T-cell (primary cell): Measurements from ENCODE around the gene OFD1. TPM values are rescaled to one million over a fixed set of nuclear protein-coding genes. Genes with fewer than 3 reads are reported as not detected.

Source experiments
- ATAC-seq, 4 experiments: fragments of 200-7000 bp in 3 of 4; fragments of 150-1000 bp in 1 of 4; cut with Tn5 transposase; replicated peaks in 1 of 4; 1 replicate in 3 of 4; 2 replicates in 1 of 4; pipeline ENCODE4 v1.10.0; 2021; ENCODE audit warnings: moderate library complexity in 3 of 4, mild to moderate bottlenecking in 2 of 4, moderate number of reproducible peaks in 1 of 4
- CTCF ChIA-PET, 2 donors: fragments of 300-600 bp; sonication (Branson Sonifier 250); formaldehyde crosslinking; loops; one replicate each; lab custom pipeline; 2022; ENCODE audit warnings: antibody characterized with exemption in 2 of 2; lab: Charles Lee
- POLR2A ChIA-PET, 2 donors: fragments of 300-600 bp; sonication (Branson Sonifier 250); formaldehyde crosslinking; loops; one replicate each; lab custom pipeline; 2022; ENCODE audit warnings: antibody characterized with exemption in 2 of 2; lab: Charles Lee
- DNase-seq, 35 experiments: peaks; one replicate each; pipeline versions ENCODE4 v3.0.0 to v3.0.0-alpha.2; 2013 to 2023
- H3K27ac ChIP-seq: one replicate; pipeline ENCODE4 v1.5.1; 2013; ENCODE audit warnings: low read length
- H3K27me3 ChIP-seq, 2 experiments: replicated peaks in 1 of 2; 1 replicate in 1 of 2; 2 replicates in 1 of 2; pipeline versions ENCODE4 v1.6.1 to v1.7.0; 2013; ENCODE audit warnings: low read length in 1 of 2, mixed read lengths in 1 of 2; ENCODE audit not compliant: control insufficient read depth in 2 of 2, insufficient read depth in 2 of 2; ENCODE audit errors: extremely low read depth in 1 of 2
- H3K36me3 ChIP-seq, 2 donors: 1 replicate in 1 of 2; 2 replicates in 1 of 2; pipeline versions ENCODE4 v1.6.1 to v1.7.0; 2013; ENCODE audit warnings: low read length in 1 of 2; ENCODE audit not compliant: control insufficient read depth in 2 of 2, insufficient read depth in 1 of 2; ENCODE audit errors: extremely low read depth in 1 of 2
- H3K4me1 ChIP-seq, 2 experiments: 1 replicate in 1 of 2; 2 replicates in 1 of 2; pipeline versions ENCODE4 v1.6.1 to v1.7.0; 2013; ENCODE audit warnings: low read length in 2 of 2, mixed read lengths in 1 of 2; ENCODE audit not compliant: insufficient read depth in 2 of 2, control insufficient read depth in 1 of 2; ENCODE audit errors: extremely low read depth in 1 of 2
- H3K4me3 ChIP-seq, 2 donors: 1 replicate in 1 of 2; 2 replicates in 1 of 2; pipeline versions ENCODE4 v1.5.1 to v1.7.0; 2013; ENCODE audit warnings: mild to moderate bottlenecking in 2 of 2, low read length in 1 of 2, moderate library complexity in 1 of 2; ENCODE audit not compliant: control insufficient read depth in 1 of 2; ENCODE audit errors: extremely low read depth in 1 of 2
- H3K9me3 ChIP-seq: 2 replicates; pipeline ENCODE4 v1.7.0; 2013
- H3K27ac Mint-ChIP-seq, 2 donors: one replicate each; pipeline ENCODE4 v1.8.0; 2020 to 2021; ENCODE audit warnings: mild to moderate bottlenecking in 2 of 2, mixed read lengths in 2 of 2
- H3K27me3 Mint-ChIP-seq, 2 donors: one replicate each; pipeline ENCODE4 v1.8.0; 2021 to 2022; ENCODE audit warnings: mixed read lengths in 2 of 2
- H3K36me3 Mint-ChIP-seq: one replicate; pipeline ENCODE4 v1.8.0; 2021; ENCODE audit warnings: mixed read lengths
- H3K4me1 Mint-ChIP-seq, 3 donors: one replicate each; pipeline ENCODE4 v1.8.0; 2020 to 2022; ENCODE audit warnings: mixed read lengths in 3 of 3, mild to moderate bottlenecking in 1 of 3
- H3K4me3 Mint-ChIP-seq, 3 donors: one replicate each; pipeline ENCODE4 v1.8.0; 2020 to 2022; ENCODE audit warnings: mild to moderate bottlenecking in 3 of 3, mixed read lengths in 3 of 3, moderate library complexity in 3 of 3
- H3K9me3 Mint-ChIP-seq, 3 donors: one replicate each; pipeline ENCODE4 v1.8.0; 2020 to 2022; ENCODE audit warnings: mixed read lengths in 3 of 3
- WGBS: methylation state at CpG from one replicate; pipeline ENCODE4 v1.1.5; 2013; ENCODE audit warnings: missing lambda C conversion rate; ENCODE audit not compliant: insufficient coverage; 5-methylcytosine and 5-hydroxymethylcytosine counted together
- total RNA-seq, 35 experiments: library from RNA in 6 of 35; stranded (reverse) in 6 of 35; fragments of 120-200 nt in 1 of 35; gene quantifications; one replicate each; pipeline versions ENCODE4 v1.2.1 to v1.2.4 and lab custom pipeline; 2013 to 2026

OFD1 gene
- total RNA-seq, 5 donors from 2014 or later (not counting 1 experiment from before 2014, with no cell fraction given) = 78.8 to 96.8 (median 89.3) TPM

DNA sequence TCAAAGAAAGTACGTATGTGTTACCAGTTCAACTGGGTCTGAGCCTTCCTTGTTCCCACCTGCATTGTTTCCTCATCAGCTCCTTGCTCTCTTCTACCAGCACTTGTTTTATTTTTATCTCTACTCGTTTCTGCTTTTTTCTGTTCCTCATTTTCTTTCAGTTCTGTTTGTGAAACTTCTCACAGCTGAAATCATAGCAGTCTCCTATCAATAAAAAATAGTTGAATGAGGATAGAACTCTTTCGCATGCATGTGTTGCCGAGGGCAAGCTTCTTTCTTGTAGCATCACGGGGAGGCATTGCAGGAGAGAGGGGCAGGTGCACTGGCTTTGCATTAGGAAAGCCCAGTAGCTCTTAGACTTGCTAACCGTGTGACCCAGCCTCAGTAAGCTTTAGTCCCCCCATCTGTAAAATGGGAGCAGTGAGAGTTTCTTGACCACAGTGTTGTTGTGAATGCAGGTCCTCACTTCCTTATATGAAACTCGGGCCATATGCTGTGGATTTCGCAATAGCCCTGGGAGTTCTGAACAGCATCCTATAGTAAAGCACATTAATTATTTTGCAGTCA is 24.7 kb downstream of the OFD1 start:
- H3K4me3 Mint-ChIP-seq = no peak overlapping the region
- no peaks in the 10 kb centered on the region for H3K27me3 ChIP-seq
- peaks cover 13 to 31% (median 14%) of the 10 kb centered on the region in 3 donors for H3K4me1 Mint-ChIP-seq
- H3K4me3 ChIP-seq = no peak overlapping the region
- POLR2A ChIA-PET = no interaction called here
- no peaks in the 10 kb centered on the region for H3K9me3 ChIP-seq
- CTCF ChIA-PET = no interaction called here
- peaks cover 0 to 4% of the 10 kb centered on the region in 2 experiments for H3K4me1 ChIP-seq
- no peaks in the 10 kb centered on the region for H3K27me3 Mint-ChIP-seq
- 60% methylated on average over 1 of the region's 8 CpGs for whole genome bisulfite sequencing
- DNase-seq (no peak), ATAC-seq (no peak)
- H3K36me3 Mint-ChIP-seq = peaks cover 24% of the 10 kb centered on the region
- no peak overlapping the region for H3K27ac ChIP-seq
- H3K36me3 ChIP-seq = peaks cover 0 to 74% of the 10 kb centered on the region in 2 donors
- no peaks in the 10 kb centered on the region for H3K9me3 Mint-ChIP-seq
- peak overlapping the region in 1 of 2 donors; percentile 45 for H3K27ac Mint-ChIP-seq

DNA sequence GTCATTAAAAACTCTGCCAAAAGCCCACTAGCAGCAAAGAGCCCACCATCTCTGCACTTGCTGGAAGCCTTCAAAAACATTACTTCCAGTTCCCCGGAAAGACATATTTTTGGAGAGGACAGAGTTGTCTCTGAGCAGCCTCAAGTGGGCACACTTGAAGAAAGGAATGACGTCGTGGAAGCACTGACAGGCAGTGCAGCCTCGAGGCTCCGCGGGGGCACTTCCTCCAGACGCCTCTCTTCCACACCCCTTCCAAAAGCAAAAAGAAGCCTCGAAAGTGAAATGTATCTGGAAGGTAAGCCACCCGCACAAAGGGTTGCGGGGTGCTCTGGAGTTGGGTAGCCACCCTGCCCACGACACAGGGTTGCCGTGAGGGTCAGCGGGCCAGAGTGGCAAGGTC is 25.9 kb downstream of the OFD1 start:
- no peak overlapping the region for H3K4me3 Mint-ChIP-seq
- POLR2A ChIA-PET = interaction anchor here (0.7 kb wide), 2 partner anchors 148 to 1574 kb away, joined by 3 read pairs; no protein-coding TSS in a partner anchor
- peaks cover 0 to 86% of the 10 kb centered on the region in 2 donors for H3K36me3 ChIP-seq

DNA sequence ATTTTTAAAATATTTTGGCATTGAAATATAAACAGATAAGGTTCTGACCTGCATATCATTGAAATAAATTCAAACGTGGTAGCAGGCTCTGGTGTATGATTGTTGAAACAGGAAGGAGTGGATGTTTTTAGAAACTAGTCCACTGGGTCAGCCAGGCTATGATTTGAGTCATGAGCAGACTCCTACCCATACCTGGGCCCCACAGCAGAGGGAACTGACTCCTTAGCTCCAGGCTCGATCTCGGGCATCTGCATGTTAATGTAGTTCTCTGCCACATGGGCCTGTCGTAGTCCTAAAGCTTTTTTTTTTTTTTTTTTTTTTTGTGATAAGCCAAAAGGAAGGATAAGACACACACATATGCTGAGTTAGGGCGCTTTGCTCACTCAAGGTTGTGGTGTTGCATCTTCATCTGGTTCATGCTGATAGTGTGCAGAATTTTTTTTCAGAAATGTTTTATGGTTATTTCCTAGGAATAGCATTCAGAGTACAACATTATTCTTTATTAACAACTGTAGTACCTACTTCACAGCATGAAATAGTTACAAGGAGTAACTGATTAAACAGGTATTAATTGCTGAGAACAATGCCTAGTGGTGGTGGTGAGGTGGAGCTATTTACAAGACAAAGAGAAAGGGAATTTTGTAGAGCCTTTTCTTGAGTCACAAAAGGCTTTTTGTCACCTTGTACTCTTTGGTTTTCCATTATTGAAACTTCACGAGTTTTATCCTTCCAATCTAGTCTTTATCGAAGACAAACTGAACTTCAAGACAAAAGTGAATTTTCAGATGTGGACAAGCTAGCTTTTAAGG is 27.3 kb downstream of the OFD1 start:
- H3K36me3 Mint-ChIP-seq = peaks cover 37% of the 10 kb centered on the region

More for the DNA sequence above, 25.9 kb downstream of the OFD1 start:
- DNase-seq (no peak), ATAC-seq (no peak)
- peaks cover 24% of the 10 kb centered on the region for H3K36me3 Mint-ChIP-seq
- Histone ChIP-seq H3K27ac (no peak overlapping the region), H3K4me3 (no peak overlapping the region), H3K9me3 (no peaks in the 10 kb centered on the region), H3K4me1 (no peaks in the 10 kb centered on the region), H3K27me3 (no peaks in the 10 kb centered on the region)
- no peak overlapping the region for H3K27ac Mint-ChIP-seq
- peaks cover 5 to 22% (median 5%) of the 10 kb centered on the region in 3 donors for H3K4me1 Mint-ChIP-seq
- H3K9me3 Mint-ChIP-seq = no peaks in the 10 kb centered on the region
- no CpG with 5 or more reads among the region's 13 CpGs for WGBS
- CTCF ChIA-PET = no interaction called here
- peaks cover 0 to under 1% of the 10 kb centered on the region in 2 donors for H3K27me3 Mint-ChIP-seq

DNA sequence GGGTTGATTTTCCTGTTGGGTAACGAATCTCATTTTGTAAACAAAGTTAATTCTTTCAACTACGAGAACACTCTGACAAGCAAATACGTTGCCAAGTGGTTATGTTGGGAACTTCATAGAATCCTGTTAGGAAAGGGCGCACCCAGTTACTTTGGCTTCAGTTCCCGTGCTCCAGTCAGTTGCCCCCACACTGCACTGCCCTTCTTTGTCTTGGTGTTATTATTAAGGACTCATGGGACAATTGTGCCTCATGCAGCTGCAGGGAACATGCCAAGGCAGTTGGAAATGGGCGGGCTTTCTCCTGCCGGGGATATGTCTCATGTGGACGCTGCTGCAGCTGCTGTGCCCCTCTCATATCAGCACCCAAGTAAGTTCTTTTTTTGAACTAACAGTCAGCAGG is 28.9 kb downstream of the OFD1 start:
- DNase-seq (no peak), ATAC-seq (no peak)
- Histone ChIP-seq H3K27me3 (no peaks in the 10 kb centered on the region), H3K4me1 (no peaks in the 10 kb centered on the region), H3K4me3 (no peak overlapping the region), H3K9me3 (no peaks in the 10 kb centered on the region), H3K27ac (no peak overlapping the region), H3K36me3 (peaks cover 2 to 85% of the 10 kb centered on the region in 2 donors)
- Mint-ChIP-seq H3K27ac (no peak overlapping the region), H3K4me3 (no peak overlapping the region), H3K9me3 (no peaks in the 10 kb centered on the region), H3K36me3 (peaks cover 33% of the 10 kb centered on the region), H3K27me3 (peaks cover 0 to 7% of the 10 kb centered on the region in 2 donors), H3K4me1 (peaks cover 1 to 19% (median 5%) of the 10 kb centered on the region in 3 donors)
- 100% methylated on average over 1 of the region's 8 CpGs for WGBS
- CTCF ChIA-PET = no interaction called here
- POLR2A ChIA-PET = no interaction called here

More for the DNA sequence above, 27.3 kb downstream of the OFD1 start:
- Histone ChIP-seq H3K9me3 (no peaks in the 10 kb centered on the region), H3K27ac (no peak overlapping the region), H3K27me3 (no peaks in the 10 kb centered on the region), H3K4me3 (no peak overlapping the region), H3K4me1 (no peaks in the 10 kb centered on the region), H3K36me3 (peaks cover 2 to 91% of the 10 kb centered on the region in 2 donors)
- CTCF ChIA-PET = interaction anchor here (0.6 to 0.7 kb wide), 4 partner anchors 9 to 1381 kb away, joined by 3 to 6 read pairs (median 4); no protein-coding TSS in a partner anchor
- DNase-seq (no peak), ATAC-seq (no peak)
- H3K27me3 Mint-ChIP-seq = peaks cover 0 to 7% of the 10 kb centered on the region in 2 donors
- no CpG with 5 or more reads among the region's 7 CpGs for WGBS
- peaks cover 3 to 23% (median 5%) of the 10 kb centered on the region in 3 donors for H3K4me1 Mint-ChIP-seq
- POLR2A ChIA-PET = interaction anchor here in 1 of 2 donors (0.6 kb wide), 3 partner anchors 24 to 957 kb away, joined by 3 to 4 read pairs (median 3); partner anchors contain the start of genes OFD1 and TRAPPC2
- no peak overlapping the region for H3K27ac Mint-ChIP-seq
- H3K9me3 Mint-ChIP-seq = no peaks in the 10 kb centered on the region
- H3K4me3 Mint-ChIP-seq = no peak overlapping the region

DNA sequence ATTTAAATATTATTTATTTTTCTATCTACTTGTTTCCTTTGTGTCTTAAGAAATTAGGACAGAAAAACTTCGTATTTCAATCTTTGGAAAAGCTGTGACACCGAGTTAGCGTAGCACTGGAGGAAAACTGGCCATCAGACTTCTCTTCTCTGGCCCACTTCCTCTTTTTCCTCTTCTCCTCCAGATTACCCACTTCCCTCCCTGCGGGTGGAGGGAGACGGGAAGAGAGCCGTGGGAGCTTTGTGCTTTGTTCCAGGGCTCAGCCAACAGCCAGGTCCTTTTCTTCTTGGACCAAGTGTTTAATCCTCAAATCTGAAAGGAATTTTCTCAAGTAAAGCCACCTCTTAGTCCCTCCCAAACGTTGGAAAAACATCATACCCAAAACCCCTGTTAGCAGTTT is 29.7 kb downstream of the OFD1 start:
- Histone ChIP-seq H3K4me1 (no peaks in the 10 kb centered on the region), H3K4me3 (no peak overlapping the region), H3K27me3 (no peaks in the 10 kb centered on the region), H3K36me3 (peaks cover 2 to 85% of the 10 kb centered on the region in 2 donors), H3K27ac (no peak overlapping the region), H3K9me3 (no peaks in the 10 kb centered on the region)
- whole genome bisulfite sequencing = no CpG with 5 or more reads among the region's 7 CpGs
- no peak for DNase-seq
- peaks cover 30% of the 10 kb centered on the region for H3K36me3 Mint-ChIP-seq
- no peak for ATAC-seq
- H3K4me1 Mint-ChIP-seq = peaks cover under 1 to 14% (median 1%) of the 10 kb centered on the region in 3 donors
- H3K27ac Mint-ChIP-seq = no peak overlapping the region
- ChIA-PET CTCF (no interaction called here), POLR2A (no interaction called here)
- H3K4me3 Mint-ChIP-seq = no peak overlapping the region
- H3K27me3 Mint-ChIP-seq = peaks cover 0 to 7% of the 10 kb centered on the region in 2 donors
- no peaks in the 10 kb centered on the region for H3K9me3 Mint-ChIP-seq

DNA sequence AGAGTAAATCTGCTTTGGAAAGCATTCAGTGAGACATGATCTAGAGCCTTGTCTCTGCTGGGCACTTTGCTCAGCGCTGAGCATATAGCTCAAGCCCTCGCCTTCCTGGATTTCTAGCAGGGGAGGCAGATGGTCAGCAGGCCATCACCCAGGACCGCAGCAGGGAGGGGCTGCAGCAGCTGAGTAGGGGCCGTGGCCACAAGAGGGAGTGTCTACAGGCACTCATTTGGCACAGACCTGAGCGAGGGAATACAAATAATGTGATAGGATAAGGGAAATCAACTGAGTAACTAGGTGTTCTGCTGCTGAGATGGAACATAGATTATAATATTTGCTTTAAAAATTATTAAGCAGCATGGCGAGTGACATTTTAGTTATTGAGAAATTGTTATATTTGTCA is 30.2 kb downstream of the OFD1 start:
- H3K9me3 Mint-ChIP-seq = no peaks in the 10 kb centered on the region
- WGBS = 100% methylated on average over 1 of the region's 6 CpGs
- peaks cover 0 to 7% of the 10 kb centered on the region in 2 donors for H3K27me3 Mint-ChIP-seq
- CTCF ChIA-PET = no interaction called here
- no peak for DNase-seq
- H3K9me3 ChIP-seq = no peaks in the 10 kb centered on the region
- no peak overlapping the region for H3K27ac ChIP-seq
- H3K4me3 ChIP-seq = no peak overlapping the region
- no peak for ATAC-seq
- H3K4me3 Mint-ChIP-seq = no peak overlapping the region
- H3K36me3 Mint-ChIP-seq = peaks cover 34% of the 10 kb centered on the region
- H3K4me1 ChIP-seq = no peaks in the 10 kb centered on the region
- peaks cover 1 to 13% (median 2%) of the 10 kb centered on the region in 3 donors for H3K4me1 Mint-ChIP-seq
- peaks cover 6 to 85% of the 10 kb centered on the region in 2 donors for H3K36me3 ChIP-seq
- no peaks in the 10 kb centered on the region for H3K27me3 ChIP-seq
- H3K27ac Mint-ChIP-seq = no peak overlapping the region
- POLR2A ChIA-PET = no interaction called here
